Glutamatergic neuron (in vitro differentiated cells): ENCODE data around the gene DST. TPM values are rescaled to one million over a fixed set of nuclear protein-coding genes. Genes with fewer than 3 reads are reported as not detected.

Source experiments
- DNase-seq: peaks from one replicate; pipeline ENCODE4 v3.0.0; 2022
- H3K27ac Mint-ChIP-seq: one replicate; pipeline ENCODE4 v1.8.0; 2020; ENCODE audit warnings: mild to moderate bottlenecking, mixed read lengths, inconsistent platforms; ENCODE audit not compliant: unreplicated experiment
- H3K27me3 Mint-ChIP-seq: one replicate; pipeline ENCODE4 v1.8.0; 2020; ENCODE audit warnings: mild to moderate bottlenecking, moderate library complexity, mixed read lengths, inconsistent platforms; ENCODE audit not compliant: unreplicated experiment
- H3K36me3 Mint-ChIP-seq: one replicate; pipeline ENCODE4 v1.8.0; 2020; ENCODE audit warnings: mild to moderate bottlenecking, mixed read lengths, inconsistent platforms; ENCODE audit not compliant: unreplicated experiment
- H3K4me1 Mint-ChIP-seq: one replicate; pipeline ENCODE4 v1.8.0; 2020; ENCODE audit warnings: mild to moderate bottlenecking, low read depth, mixed read lengths, inconsistent platforms; ENCODE audit not compliant: unreplicated experiment
- H3K4me3 Mint-ChIP-seq: one replicate; pipeline ENCODE4 v1.8.0; 2020; ENCODE audit warnings: mild to moderate bottlenecking, mixed read lengths, inconsistent platforms; ENCODE audit not compliant: unreplicated experiment
- H3K9me3 Mint-ChIP-seq: one replicate; pipeline ENCODE4 v1.8.0; 2020; ENCODE audit warnings: mild to moderate bottlenecking, moderate library complexity, mixed read lengths, inconsistent platforms; ENCODE audit not compliant: unreplicated experiment
- total RNA-seq: library from RNA; stranded (reverse); fragmentation: NEBNext Ultra II Directional; extraction: Animal tissue kit (Norgen Biotek cat#: 25700); gene quantifications from one replicate; pipeline ENCODE4 v1.2.1, GENCODE V29; 2021; ENCODE audit not compliant: unreplicated experiment
- TF ChIP-seq, protein P1 (sequence below): fragments of 200-600 bp; sonication (generic); IDR thresholded peaks from one replicate; pipeline ENCODE4 v1.5.0; 2021; ENCODE audit not compliant: partially characterized antibody, unreplicated experiment

The DST gene
- total RNA-seq, 1 donor from 2014 or later: 981 TPM

DNA sequence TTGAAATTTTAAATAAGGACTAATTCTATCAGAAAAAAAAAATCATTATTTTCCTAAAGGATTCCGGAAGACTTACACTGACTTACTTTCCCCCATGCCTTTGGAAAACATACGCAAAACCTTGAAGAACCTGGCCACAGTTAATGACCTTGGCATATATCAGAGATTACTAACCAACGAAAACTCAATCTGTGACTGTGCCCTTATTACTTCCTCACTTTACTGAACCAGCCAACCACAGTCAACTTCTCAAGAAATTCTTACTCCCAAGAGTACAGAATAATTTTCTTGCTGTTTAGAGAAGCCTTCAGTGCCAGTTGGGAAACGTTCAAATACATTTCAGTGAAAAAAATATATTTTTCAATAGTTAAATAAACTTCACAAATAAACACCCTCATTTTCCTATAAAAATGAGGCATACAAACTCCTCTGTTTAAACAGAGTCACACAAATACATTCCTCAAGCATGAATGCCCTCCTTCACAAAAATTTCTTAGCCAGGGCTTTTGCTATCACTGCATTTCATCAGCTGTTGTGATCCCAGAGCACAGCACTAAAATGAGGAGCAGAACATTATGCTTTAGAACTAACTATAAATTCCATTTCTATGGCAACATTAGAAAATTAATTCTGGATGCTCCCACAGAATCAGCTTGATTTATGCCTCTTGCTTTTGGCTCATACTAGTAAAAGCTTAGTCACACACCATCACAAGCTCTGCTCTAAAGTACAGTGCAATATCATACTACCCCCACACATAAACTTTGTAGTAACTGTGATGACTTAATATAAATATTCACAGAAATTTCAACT, 117.6 kb downstream of the DST start:
- peaks cover 7% of the 10 kb centered on the region for H3K4me1 Mint-ChIP-seq
- no peaks in the 10 kb centered on the region for H3K36me3 Mint-ChIP-seq
- TF ChIP-seq, protein P1, sequence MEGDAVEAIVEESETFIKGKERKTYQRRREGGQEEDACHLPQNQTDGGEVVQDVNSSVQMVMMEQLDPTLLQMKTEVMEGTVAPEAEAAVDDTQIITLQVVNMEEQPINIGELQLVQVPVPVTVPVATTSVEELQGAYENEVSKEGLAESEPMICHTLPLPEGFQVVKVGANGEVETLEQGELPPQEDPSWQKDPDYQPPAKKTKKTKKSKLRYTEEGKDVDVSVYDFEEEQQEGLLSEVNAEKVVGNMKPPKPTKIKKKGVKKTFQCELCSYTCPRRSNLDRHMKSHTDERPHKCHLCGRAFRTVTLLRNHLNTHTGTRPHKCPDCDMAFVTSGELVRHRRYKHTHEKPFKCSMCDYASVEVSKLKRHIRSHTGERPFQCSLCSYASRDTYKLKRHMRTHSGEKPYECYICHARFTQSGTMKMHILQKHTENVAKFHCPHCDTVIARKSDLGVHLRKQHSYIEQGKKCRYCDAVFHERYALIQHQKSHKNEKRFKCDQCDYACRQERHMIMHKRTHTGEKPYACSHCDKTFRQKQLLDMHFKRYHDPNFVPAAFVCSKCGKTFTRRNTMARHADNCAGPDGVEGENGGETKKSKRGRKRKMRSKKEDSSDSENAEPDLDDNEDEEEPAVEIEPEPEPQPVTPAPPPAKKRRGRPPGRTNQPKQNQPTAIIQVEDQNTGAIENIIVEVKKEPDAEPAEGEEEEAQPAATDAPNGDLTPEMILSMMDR: no peak
- no peaks in the 10 kb centered on the region for H3K27me3 Mint-ChIP-seq
- DNase-seq: no peak
- no peak overlapping the region for H3K27ac Mint-ChIP-seq
- H3K9me3 Mint-ChIP-seq: peaks cover 1% of the 10 kb centered on the region
- H3K4me3 Mint-ChIP-seq: no peak overlapping the region

DNA sequence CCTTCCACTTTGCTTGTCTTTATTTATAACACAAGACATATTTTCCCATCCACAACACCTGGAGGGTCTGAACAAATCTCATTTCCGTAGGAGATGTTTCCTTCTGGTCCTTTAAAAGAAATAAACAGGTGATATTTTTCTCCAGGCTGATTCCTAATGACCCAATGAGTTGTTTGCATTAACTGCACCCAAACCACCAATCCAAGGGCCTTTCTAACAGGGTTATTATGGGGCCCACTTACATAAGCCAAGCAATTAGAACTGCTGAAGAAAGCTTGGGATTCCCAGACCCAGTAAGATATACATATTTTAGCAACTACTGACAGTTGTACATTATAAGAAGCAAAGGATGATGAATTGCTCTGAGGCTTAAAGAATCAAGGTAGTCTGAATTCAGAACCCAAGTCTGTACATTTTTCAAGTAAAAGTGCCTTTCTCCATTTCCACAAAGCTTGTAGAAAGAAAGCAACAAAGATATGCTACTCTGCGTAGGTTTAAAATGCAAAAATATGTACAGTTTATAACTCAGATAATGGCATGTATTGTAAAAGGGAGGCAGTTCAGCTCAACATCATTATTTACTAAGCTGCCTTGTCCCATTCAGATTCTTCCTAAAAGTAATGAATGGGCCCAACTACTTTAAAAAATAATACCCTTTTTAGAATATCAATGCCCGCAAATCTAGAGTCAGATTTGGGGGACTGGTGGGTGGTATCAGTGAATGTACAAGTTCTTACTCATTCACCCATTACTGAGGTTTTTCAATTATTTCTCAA, 120.0 kb downstream of the DST start:
- H3K4me3 Mint-ChIP-seq: no peak overlapping the region

DNA sequence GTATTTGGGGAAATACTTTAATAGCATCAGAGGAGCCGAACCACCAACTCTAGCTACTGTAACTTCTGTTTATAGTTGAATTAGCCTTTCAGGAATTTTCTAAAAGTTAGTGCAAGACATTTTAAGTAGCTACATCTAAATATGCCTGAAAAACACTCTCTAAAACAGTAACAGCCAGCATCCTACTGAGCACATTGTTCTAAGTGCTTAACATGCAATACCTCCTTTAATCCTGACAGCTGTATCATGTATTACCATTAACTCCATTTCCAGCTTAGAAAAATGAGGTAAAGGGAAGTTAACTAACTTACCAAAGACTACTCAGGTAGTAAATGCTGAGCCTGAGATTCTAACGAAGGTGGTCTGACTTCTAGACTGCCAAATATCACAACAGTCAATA, 120.7 kb downstream of the DST start:
- no peak overlapping the region for H3K27ac Mint-ChIP-seq
- TF ChIP-seq, protein P1: no peak
- no peak for DNase-seq
- peaks cover 11% of the 10 kb centered on the region for H3K4me1 Mint-ChIP-seq
- H3K9me3 Mint-ChIP-seq: peaks cover 9% of the 10 kb centered on the region
- H3K27me3 Mint-ChIP-seq: no peaks in the 10 kb centered on the region
- no peak overlapping the region for H3K4me3 Mint-ChIP-seq
- no peaks in the 10 kb centered on the region for H3K36me3 Mint-ChIP-seq

More for the DNA sequence above, 120.0 kb downstream of the DST start:
- no peak for DNase-seq
- Mint-ChIP-seq H3K27me3 (no peaks in the 10 kb centered on the region), H3K27ac (peak overlapping the region; percentile 55), H3K9me3 (peaks cover 9% of the 10 kb centered on the region), H3K36me3 (no peaks in the 10 kb centered on the region), H3K4me1 (peaks cover 9% of the 10 kb centered on the region)
- TF ChIP-seq, protein P1: no peak

DNA sequence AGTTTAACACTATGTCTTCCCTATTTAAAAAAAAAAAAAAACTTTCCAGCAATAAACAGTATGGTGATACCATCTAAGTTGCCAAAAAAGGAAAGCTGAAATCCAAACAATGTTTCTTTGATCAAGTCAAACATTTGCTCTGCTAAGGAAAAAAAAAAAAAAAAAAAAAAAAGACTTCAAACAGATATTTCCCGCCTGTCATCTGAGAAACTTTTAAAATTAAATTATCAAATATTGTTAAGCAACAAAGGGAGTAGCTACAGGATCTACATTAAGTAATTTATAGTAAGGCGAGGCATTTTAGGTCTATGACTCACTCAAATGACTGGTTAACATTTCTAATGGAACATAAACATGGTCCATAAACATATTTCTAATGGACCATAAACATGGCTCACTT, 121.2 kb downstream of the DST start:
- TF ChIP-seq, protein P1: no peak
- DNase-seq: no peak
- Mint-ChIP-seq H3K4me1 (peaks cover 12% of the 10 kb centered on the region), H3K27ac (no peak overlapping the region), H3K36me3 (no peaks in the 10 kb centered on the region), H3K9me3 (peaks cover 9% of the 10 kb centered on the region), H3K27me3 (no peaks in the 10 kb centered on the region), H3K4me3 (no peak overlapping the region)

DNA sequence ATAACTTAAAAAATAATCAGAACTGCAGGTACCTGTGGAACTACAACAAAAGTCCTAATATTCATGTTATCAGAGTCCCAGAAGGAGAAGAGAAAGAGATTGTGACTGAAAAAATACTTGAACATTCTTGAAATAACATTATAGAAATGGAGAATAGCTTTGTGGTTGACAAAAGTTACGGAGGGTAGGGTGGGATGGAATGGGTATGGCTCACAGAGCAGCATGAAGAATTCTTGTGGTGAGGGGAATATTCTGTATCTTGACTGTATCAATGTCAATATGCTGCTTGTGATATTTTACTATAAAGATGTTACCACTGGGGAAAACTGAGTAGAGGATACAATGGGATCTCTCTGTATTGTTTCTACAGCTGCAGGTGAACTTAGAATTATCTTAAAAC, 122.5 kb downstream of the DST start:
- Mint-ChIP-seq H3K27ac (no peak overlapping the region), H3K4me1 (peaks cover 8% of the 10 kb centered on the region), H3K36me3 (no peaks in the 10 kb centered on the region), H3K4me3 (no peak overlapping the region), H3K9me3 (peaks cover 12% of the 10 kb centered on the region), H3K27me3 (no peaks in the 10 kb centered on the region)
- DNase-seq: no peak
- TF ChIP-seq, protein P1: no peak
